ENCODE measurements around the gene GATD1.

The GATD1 gene

GRCh38 chr11:724778-725386, 52.4 kb downstream of the GATD1 start:
- DNase-seq, result no peak

- no peak for DNase-seq
Measured at GRCh38 chr11:724049-724777, 53.1 kb downstream of the GATD1 start.

- DNase-seq, result peak; percentile 27
Measured at GRCh38 chr11:723120-723883, 54.0 kb downstream of the GATD1 start.

GRCh38 chr11:722346-722811, 54.9 kb downstream of the GATD1 start:
- no peak for DNase-seq

- no peak for DNase-seq
Measured at GRCh38 chr11:721741-722345, 55.4 kb downstream of the GATD1 start.

GRCh38 chr11:721247-721740, 56.0 kb downstream of the GATD1 start:
- no peak for DNase-seq

- DNase-seq, result peak; percentile 57
Measured at GRCh38 chr11:720642-721246, 56.5 kb downstream of the GATD1 start.

GRCh38 chr11:720017-720641, 57.2 kb downstream of the GATD1 start:
- DNase-seq, result no peak

- DNase-seq, result no peak
Measured at GRCh38 chr11:719214-720016, 57.9 kb downstream of the GATD1 start.

All from NCI-H748 treated with DMSO at 0.1 percent for 48 hours (cell line).